Thymus (tissue), 11 donors: ENCODE measurements around the gene MRNIP. TPM values are rescaled to one million over a fixed set of nuclear protein-coding genes. Genes with fewer than 3 reads are reported as not detected.
A peak's percentile ranks its signal among the peaks of the same experiment; 100 is the strongest.
"Not testable (repeated sequence)": the region's sequence is repeated elsewhere in the genome, so short reads cannot be mapped to it uniquely, and the experiment has no call there.

Experiments used
- DNase-seq, 9 donors: peaks; one replicate each; pipeline ENCODE4 v3.0.0-alpha.2; 2013; ENCODE audit warnings: low spot score in 9 of 9, low read depth in 6 of 9, missing footprints in 1 of 9
- H3K27ac ChIP-seq, 2 donors: one replicate each; pipeline ENCODE4 v1.5.1; 2013; ENCODE audit warnings: control low read depth in 1 of 2, low read depth in 1 of 2, low read length in 1 of 2, mild to moderate bottlenecking in 1 of 2, moderate library complexity in 1 of 2
- H3K27me3 ChIP-seq, 2 donors: one replicate each; pipeline ENCODE4 v1.5.1; 2013; ENCODE audit warnings: low read length in 1 of 2; ENCODE audit not compliant: control insufficient read depth in 2 of 2, insufficient read depth in 1 of 2
- H3K36me3 ChIP-seq, 2 donors: one replicate each; pipeline ENCODE4 v1.5.1; 2013; ENCODE audit warnings: low read length in 1 of 2, mild to moderate bottlenecking in 1 of 2, moderate library complexity in 1 of 2; ENCODE audit not compliant: control insufficient read depth in 2 of 2, insufficient read depth in 2 of 2
- H3K4me1 ChIP-seq, 2 donors: one replicate each; pipeline ENCODE4 v1.5.1; 2013; ENCODE audit warnings: low read length in 2 of 2; ENCODE audit not compliant: control insufficient read depth in 2 of 2, insufficient read depth in 2 of 2
- H3K4me3 ChIP-seq, 2 donors: one replicate each; pipeline ENCODE4 v1.5.1; 2013; ENCODE audit warnings: low read length in 2 of 2, control low read depth in 1 of 2, mild to moderate bottlenecking in 1 of 2
- H3K9me3 ChIP-seq, 2 donors: one replicate each; pipeline ENCODE4 v1.5.1; 2013; ENCODE audit warnings: low read length in 1 of 2, mild to moderate bottlenecking in 1 of 2; ENCODE audit not compliant: control insufficient read depth in 2 of 2, insufficient read depth in 1 of 2
- WGBS: extraction: QIAGEN DNeasy Blood & Tissue Kit; methylation state at CpG from one replicate; pipeline ENCODE4 v1.1.7; 2013; 5-methylcytosine and 5-hydroxymethylcytosine counted together
- polyA plus RNA-seq: library from polyadenylated mRNA; stranded (reverse); fragments of 200-250 nt; gene quantifications from one replicate; pipeline ENCODE4 v1.2.3, GENCODE V29; 2013
- total RNA-seq: library from RNA; stranded (reverse); fragments of 120-200 nt; gene quantifications from one replicate; pipeline ENCODE4 v1.2.4, GENCODE V29; 2013
- donor health status: healthy.

MRNIP gene
- total and polyA plus RNA-seq, 2 donors = 10.2 to 43.9 TPM

DNA sequence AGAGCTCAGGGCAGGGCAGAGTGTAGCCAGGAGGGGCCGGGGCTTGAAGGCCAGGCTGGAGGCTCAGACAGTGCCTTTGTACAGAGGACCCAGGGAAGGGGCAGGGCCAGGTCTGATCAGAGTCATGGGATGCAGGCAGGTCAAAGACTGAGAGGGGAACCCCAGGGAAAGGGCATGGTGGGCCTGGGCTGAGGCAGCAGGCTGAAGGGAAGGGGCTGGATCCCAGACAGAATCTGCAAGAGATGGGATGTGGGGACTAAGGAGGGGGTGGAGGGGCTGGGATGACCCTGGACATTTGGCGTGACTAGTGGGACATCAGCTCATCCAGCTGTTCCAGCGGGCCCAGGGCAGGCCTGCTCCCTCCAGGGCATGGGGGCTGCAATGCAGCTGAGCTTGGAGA is 15.5 kb upstream of the MRNIP start:
- Histone ChIP-seq H3K27me3 (no peaks in the 10 kb centered on the region), H3K27ac (no peak overlapping the region), H3K4me1 (no peaks in the 10 kb centered on the region), H3K36me3 (peaks cover 45 to 74% of the 10 kb centered on the region in 2 donors), H3K4me3 (no peak overlapping the region), H3K9me3 (no peaks in the 10 kb centered on the region)
- DNase-seq = no peak
- WGBS = 96% methylated on average over 3 of the region's 3 CpGs

DNA sequence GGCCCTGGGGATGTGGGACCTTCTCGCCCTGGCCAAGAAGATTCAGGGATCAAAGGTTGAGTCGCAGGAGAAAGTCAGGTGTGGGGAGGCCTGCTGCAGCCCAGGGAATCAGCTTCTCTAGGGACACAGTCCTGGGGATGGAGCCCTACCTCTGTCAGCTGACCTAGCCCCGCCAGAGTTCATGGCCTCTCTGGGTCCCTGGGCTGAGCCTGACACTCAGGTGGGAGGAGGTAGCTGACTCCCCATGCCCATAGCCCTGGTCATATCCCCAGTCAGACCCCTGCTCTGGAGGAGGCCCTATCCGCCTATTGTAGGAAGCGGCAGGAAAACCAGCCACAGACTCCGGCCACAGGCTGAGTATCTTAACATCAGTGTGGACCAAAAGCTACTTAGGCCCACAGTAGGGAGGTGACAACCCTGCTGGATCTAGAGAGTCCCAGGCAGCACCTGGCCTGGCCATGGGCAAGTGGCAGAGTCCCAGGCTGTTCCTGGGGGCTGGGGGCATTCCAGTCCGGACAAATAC is 15.0 kb upstream of the MRNIP start:
- H3K4me3 ChIP-seq = no peak overlapping the region
- no peaks in the 10 kb centered on the region for H3K27me3 ChIP-seq
- no peak for DNase-seq
- no peaks in the 10 kb centered on the region for H3K4me1 ChIP-seq
- no peak overlapping the region for H3K27ac ChIP-seq
- 98% methylated on average over 7 of the region's 7 CpGs for WGBS
- peaks cover 45 to 72% of the 10 kb centered on the region in 2 donors for H3K36me3 ChIP-seq
- H3K9me3 ChIP-seq = no peaks in the 10 kb centered on the region

DNA sequence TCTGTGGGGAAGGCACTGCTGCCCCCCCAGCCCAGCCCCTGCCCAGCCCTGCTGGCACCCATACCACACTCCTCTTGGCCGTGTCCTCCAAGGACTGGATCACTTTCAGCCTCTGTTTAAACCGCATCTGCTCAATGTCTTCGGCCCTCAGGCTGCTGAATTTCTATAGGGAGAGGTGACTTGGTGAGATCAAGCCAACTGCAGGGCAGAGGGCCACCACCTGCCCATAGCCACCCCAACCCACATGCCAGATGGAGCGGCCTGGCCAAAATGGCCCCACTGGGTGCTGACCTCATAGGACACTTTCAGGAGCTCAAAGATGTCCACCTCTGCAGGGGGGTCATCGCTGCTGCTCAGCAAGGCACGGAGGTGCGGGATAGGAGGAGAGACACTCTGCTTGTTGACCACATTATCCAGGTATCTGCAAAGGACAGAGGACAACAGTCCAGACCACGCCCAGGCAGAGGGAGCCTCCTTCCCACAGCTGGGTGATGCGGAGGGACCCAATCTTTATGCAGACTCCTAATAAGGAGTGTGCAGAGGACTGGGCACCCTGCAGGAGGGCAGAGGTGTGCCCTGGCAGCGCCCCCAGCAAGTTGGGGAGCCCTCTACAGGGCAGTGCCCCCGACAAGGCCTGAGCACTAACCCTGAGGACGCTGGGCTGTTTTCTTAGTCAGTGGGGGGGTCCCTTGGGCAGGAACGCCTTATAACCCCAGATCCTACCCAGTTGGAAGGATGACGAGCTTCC is 14.4 kb upstream of the MRNIP start:
- Histone ChIP-seq H3K9me3 (no peaks in the 10 kb centered on the region), H3K4me1 (no peaks in the 10 kb centered on the region), H3K36me3 (peaks cover 43 to 65% of the 10 kb centered on the region in 2 donors), H3K27me3 (no peaks in the 10 kb centered on the region), H3K27ac (no peak overlapping the region), H3K4me3 (no peak overlapping the region)
- no peak for DNase-seq
- WGBS = 97% methylated on average over 14 of the region's 14 CpGs

DNA sequence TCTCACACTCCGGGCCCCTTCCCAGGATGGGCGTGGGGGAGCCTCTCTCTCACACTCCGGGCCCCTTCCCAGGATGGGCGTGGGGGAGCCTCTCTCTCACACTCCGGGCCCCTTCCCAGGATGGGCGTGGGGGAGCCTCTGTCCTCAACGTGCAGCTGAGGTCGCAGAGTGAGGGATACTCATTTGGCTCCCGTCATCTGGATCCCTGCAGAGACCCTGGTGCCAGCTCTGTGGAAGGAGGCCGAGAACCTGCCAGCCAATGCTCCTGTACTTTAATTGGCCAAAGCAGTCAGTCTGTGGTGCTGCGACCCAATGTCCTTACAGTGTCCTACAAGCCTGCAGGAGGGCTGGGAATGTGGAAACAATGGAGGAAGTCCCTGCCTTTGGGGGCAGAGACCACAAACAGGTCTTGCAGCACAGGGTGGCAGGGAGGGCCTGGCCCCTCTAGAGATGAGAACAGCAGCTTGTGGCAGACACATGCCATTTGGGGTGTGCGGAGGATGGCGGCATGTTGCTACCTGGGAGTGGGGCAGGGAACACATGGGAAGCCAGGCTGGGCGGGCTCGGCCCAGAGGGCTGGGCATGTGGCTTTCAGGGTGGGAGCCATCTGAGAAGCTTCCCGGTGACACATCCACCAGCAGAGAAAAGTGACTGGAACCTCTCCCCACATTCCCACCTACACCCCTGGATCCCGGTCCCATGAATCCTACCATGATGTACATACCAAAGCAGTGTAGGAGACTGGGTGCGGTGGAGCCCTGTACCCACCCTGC is 13.6 kb upstream of the MRNIP start:
- Histone ChIP-seq H3K27ac (no peak overlapping the region), H3K4me3 (no peak overlapping the region), H3K36me3 (peaks cover 46 to 65% of the 10 kb centered on the region in 2 donors), H3K27me3 (no peaks in the 10 kb centered on the region), H3K9me3 (no peaks in the 10 kb centered on the region), H3K4me1 (no peaks in the 10 kb centered on the region)
- DNase-seq = no peak
- 96% methylated on average over 15 of the region's 18 CpGs for WGBS

DNA sequence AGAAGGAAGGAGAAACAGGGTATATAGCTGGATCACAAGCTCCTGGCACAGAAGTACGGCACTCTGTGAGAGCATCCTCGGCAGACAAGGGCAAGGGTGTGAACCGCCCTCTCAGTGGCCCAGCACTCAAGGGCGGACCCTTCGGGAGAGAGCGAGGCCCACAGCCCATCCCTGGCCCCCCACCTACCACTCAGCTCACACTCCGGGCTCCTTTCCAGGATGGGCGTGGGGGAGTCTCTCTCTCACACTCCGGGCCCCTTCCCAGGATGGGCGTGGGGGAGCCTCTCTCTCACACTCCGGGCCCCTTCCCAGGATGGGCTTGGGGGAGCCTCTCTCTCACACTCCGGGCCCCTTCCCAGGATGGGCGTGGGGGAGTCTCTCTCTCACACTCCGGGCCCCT is 12.9 kb upstream of the MRNIP start:
- not testable (repeated sequence) for DNase-seq

DNA sequence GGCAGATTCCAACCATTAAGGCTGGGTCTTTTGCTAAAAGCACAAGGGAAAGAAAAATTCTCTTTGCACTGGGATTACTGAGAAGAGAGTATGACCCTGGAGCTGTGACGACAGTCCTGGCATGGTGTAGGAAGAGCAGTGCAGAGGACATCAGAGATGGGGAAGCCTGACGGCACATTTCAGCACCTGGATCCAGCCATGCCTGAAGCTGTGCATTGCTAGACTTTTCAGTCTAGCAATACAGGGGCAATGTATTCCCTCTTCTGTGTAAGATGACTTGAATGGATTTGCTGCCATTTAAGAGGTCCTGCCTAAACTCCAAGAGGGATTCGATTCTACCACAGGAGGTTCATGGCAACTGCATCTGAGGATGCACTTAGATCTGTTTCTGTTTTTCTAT is 12.3 kb upstream of the MRNIP start:
- Histone ChIP-seq H3K27ac (no peak overlapping the region), H3K4me3 (no peak overlapping the region), H3K9me3 (no peaks in the 10 kb centered on the region), H3K27me3 (no peaks in the 10 kb centered on the region), H3K36me3 (peaks cover 51 to 70% of the 10 kb centered on the region in 2 donors), H3K4me1 (no peaks in the 10 kb centered on the region)
- WGBS = over 99% methylated on average over 3 of the region's 3 CpGs
- DNase-seq = no peak

More for the DNA sequence above, 12.9 kb upstream of the MRNIP start:
- not testable (repeated sequence) for H3K4me1 ChIP-seq, H3K27me3 ChIP-seq, H3K27ac ChIP-seq, H3K9me3 ChIP-seq, H3K4me3 ChIP-seq
- 96% methylated on average over 14 of the region's 14 CpGs for WGBS
- peaks cover 49 to 68% of the 10 kb centered on the region in 2 donors for H3K36me3 ChIP-seq

DNA sequence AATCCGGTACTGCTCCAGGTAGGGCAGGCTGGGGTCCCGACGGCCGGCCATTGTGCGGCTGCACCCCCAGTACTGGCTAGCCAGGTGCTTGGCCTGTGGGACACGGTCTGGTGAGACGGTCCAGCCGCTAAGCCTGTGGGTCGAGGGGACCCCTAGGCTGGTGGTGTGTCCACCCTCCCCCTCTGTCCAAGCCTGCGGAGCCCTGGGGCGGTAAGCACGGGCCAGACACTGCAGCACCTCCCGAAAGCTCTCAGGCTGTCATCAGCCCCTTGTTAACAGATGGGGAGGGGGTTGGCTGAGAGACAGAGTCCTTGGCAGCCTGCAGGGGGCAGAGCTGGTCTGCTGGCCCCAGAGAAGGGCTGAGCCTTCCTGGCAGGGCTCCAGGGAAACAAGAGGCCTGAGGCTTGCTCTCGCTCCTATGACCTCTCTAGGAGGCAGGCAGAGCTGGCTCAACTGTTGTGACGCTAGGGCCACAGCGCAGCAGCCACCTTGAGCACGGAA is 11.8 kb upstream of the MRNIP start:
- H3K4me3 ChIP-seq = no peak overlapping the region
- WGBS = 96% methylated on average over 17 of the region's 17 CpGs
- no peaks in the 10 kb centered on the region for H3K9me3 ChIP-seq
- no peaks in the 10 kb centered on the region for H3K27me3 ChIP-seq
- no peak overlapping the region for H3K27ac ChIP-seq
- DNase-seq = peak in 1 of 9 donors; percentile 16
- no peaks in the 10 kb centered on the region for H3K4me1 ChIP-seq
- peaks cover 49 to 67% of the 10 kb centered on the region in 2 donors for H3K36me3 ChIP-seq

DNA sequence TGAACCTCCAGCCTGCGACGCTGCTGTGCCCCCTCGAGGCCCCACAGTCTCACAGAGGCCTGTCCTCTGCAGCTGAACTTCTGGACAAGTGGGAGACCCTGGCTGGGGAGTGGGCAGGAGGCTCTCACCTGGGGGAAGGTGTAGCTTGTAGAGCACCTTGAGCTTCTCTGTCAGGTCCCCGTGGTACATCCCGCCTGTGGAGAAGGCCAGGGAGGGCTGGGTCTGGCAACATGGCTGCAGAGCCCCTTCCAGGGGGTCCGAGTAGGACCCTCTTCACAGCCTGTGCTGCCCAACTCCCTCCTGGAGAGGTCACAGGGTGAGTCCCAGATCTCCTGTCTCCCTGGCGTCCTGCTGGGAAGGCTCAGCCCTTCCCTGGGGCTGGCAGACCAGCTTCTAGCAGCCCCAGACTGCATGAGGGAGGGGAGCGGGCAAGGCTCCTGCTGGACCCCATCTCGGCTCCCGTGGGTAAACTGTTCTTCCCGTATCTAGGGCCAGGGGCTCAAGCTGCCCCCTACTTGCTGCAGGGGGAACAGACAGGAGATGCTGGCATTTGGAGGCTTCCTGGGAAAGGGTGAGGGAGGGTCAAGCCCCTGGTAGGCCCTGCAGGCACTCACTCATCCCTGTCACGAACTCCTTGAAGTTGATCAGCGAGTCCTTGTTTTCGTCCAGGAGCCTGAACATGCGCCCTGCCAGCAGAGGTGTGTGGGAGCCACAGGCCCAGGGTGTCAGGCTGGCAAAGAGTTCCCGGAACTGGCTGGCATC is 11.2 kb upstream of the MRNIP start:
- 97% methylated on average over 16 of the region's 16 CpGs for WGBS
- no peak overlapping the region for H3K4me3 ChIP-seq
- no peak for DNase-seq
- no peaks in the 10 kb centered on the region for H3K4me1 ChIP-seq
- no peak overlapping the region for H3K27ac ChIP-seq
- peaks cover 49 to 66% of the 10 kb centered on the region in 2 donors for H3K36me3 ChIP-seq
- H3K27me3 ChIP-seq = no peaks in the 10 kb centered on the region
- no peaks in the 10 kb centered on the region for H3K9me3 ChIP-seq
